Mucosa of descending colon (tissue), 3 donors: Measurements from ENCODE around the gene SLC1A5. TPM values are rescaled to one million over a fixed set of nuclear protein-coding genes. Genes with fewer than 3 reads are reported as not detected.
A peak's percentile ranks its signal among the peaks of the same experiment; 100 is the strongest.
"Not testable (repeated sequence)": the region's sequence is repeated elsewhere in the genome, so short reads cannot be mapped to it uniquely, and the experiment has no call there.

ENCODE experiments used
- ATAC-seq: fragments of 200-7000 bp; cut with Tn5 transposase; one replicate; pipeline ENCODE4 v1.9.1; 2020; ENCODE audit warnings: mild to moderate bottlenecking, moderate library complexity
- DNase-seq, 3 donors: peaks; one replicate each; pipeline ENCODE4 v3.0.0-alpha.2; 2020
- H3K36me3 ChIP-seq: fragments of 200-600 bp; one replicate; pipeline ENCODE4 v1.8.0; 2021; ENCODE audit warnings: low read depth, mild to moderate bottlenecking
- H3K4me1 ChIP-seq: fragments of 200-600 bp; one replicate; pipeline ENCODE4 v1.8.0; 2021; ENCODE audit warnings: low read depth, mild to moderate bottlenecking
- H3K4me3 ChIP-seq: fragments of 200-600 bp; one replicate; pipeline ENCODE4 v1.8.0; 2021; ENCODE audit warnings: mild to moderate bottlenecking
- H3K9me3 ChIP-seq: fragments of 200-600 bp; one replicate; pipeline ENCODE4 v1.8.0; 2021; ENCODE audit warnings: mild to moderate bottlenecking
- CTCF ChIP-seq: fragments of 200-600 bp; IDR thresholded peaks from one replicate; pipeline ENCODE4 v1.8.0; 2022; ENCODE audit warnings: antibody characterized with exemption, mild to moderate bottlenecking
- intact Hi-C, 2 donors: fragments of 100-400 bp; cut with DNase I in 1 of 2; cut with micrococcal nuclease in 1 of 2; formaldehyde crosslinking; loops; one replicate each; pipeline versions ENCODE4 v1.11.0 to v1.11.1; 2022; cut with DNase I, micrococcal nuclease
- total RNA-seq, 3 donors: library from RNA; stranded (reverse); fragmentation: NEBNext Ultra II Directional in 2 of 3; extraction: Animal tissue kit (Norgen Biotek cat#: 25700) in 2 of 3; gene quantifications; one replicate each; pipeline versions ENCODE4 v1.2.1 to v1.2.4, GENCODE V29; 2021 to 2023
- donor health status: DM: no; HTN: no; CAD: no; lungs with moderate emphysema.
- donor health status: DM: no; HTN: no; CAD: no.
- donor health status: DM: no; HTN: yes; CAD: no.

Gene SLC1A5
- total RNA-seq, 3 donors from 2014 or later = 54.7 to 101 (median 89.2) TPM

DNA sequence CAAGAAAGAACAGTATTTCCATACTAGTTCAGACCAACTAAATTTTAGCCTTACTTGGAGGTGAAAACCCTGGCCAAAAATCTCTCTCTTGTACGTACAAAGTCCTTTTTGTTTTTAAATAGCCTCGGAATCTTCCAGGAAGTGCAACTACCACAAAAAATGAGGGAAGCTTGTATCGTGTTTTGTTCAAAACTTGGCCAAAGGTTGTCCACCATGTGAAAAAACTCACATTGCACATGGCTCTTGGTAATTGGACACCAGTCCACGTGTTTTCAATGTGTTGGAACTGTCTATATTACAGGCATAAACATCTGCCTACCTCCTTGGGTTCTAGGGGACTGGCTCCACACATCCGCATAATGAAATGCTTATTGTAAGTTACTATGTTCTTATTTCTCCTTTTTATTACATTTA, 27.0 kb downstream of the SLC1A5 start:
- Histone ChIP-seq H3K36me3 (no peaks in the 10 kb centered on the region), H3K4me3 (no peak overlapping the region), H3K9me3 (no peaks in the 10 kb centered on the region), H3K4me1 (peaks cover 10% of the 10 kb centered on the region)
- TF ChIP-seq CTCF = no peak
- DNase-seq = no peak
- intact Hi-C loops = no loop called here
- no peak for ATAC-seq

GRCh38 chr19:46760897-46761296, 27.5 kb downstream of the SLC1A5 start:
- H3K36me3 ChIP-seq, H3K4me3 ChIP-seq, ATAC-seq, DNase-seq, intact Hi-C loops, H3K9me3 ChIP-seq: not testable (repeated sequence)
- peaks cover 10% of the 10 kb centered on the region for H3K4me1 ChIP-seq

GRCh38 chr19:46760363-46760762, 28.0 kb downstream of the SLC1A5 start:
- ATAC-seq = no peak
- no peak overlapping the region for H3K4me3 ChIP-seq
- no peak for TF ChIP-seq CTCF
- H3K36me3 ChIP-seq = no peaks in the 10 kb centered on the region
- intact Hi-C loops = no loop called here
- DNase-seq = peak in 1 of 3 donors; percentile 26
- no peaks in the 10 kb centered on the region for H3K9me3 ChIP-seq
- H3K4me1 ChIP-seq = peaks cover 10% of the 10 kb centered on the region

GRCh38 chr19:46759817-46760333, 28.5 kb downstream of the SLC1A5 start:
- intact Hi-C loops = no loop called here
- peaks cover 10% of the 10 kb centered on the region for H3K4me1 ChIP-seq
- ATAC-seq (no peak), DNase-seq (no peak)
- no peaks in the 10 kb centered on the region for H3K36me3 ChIP-seq
- no peaks in the 10 kb centered on the region for H3K9me3 ChIP-seq
- no peak overlapping the region for H3K4me3 ChIP-seq
- no peak for TF ChIP-seq CTCF

GRCh38 chr19:46759206-46759605, 29.2 kb downstream of the SLC1A5 start:
- Histone ChIP-seq H3K4me3 (no peak overlapping the region), H3K36me3 (no peaks in the 10 kb centered on the region), H3K9me3 (no peaks in the 10 kb centered on the region), H3K4me1 (peaks cover 10% of the 10 kb centered on the region)
- ATAC-seq (no peak), DNase-seq (no peak)
- intact Hi-C loops = no loop called here
- no peak for TF ChIP-seq CTCF

DNA sequence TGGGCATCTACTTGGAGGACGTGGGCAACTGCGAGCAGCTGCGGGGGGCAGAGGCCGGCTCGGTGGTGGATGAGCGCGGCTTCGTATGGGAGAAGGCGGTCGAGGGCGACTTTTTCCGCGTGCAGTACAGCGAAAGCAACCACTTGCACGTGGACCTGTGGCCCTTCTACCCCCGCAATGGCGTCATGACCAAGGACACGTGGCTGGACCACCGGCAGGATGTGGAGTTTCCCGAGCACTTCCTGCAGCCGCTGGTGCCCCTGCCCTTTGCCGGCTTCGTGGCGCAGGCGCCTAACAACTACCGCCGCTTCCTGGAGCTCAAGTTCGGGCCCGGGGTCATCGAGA, 31.9 kb downstream of the SLC1A5 start:
- Histone ChIP-seq H3K9me3 (no peaks in the 10 kb centered on the region), H3K36me3 (no peaks in the 10 kb centered on the region), H3K4me3 (no peak overlapping the region), H3K4me1 (peaks cover 3% of the 10 kb centered on the region)
- intact Hi-C loops = loop anchor here (2.0 kb wide), 2 partner anchors 82 to 84 kb away; no protein-coding TSS in a partner anchor
- no peak for TF ChIP-seq CTCF
- ATAC-seq (no peak), DNase-seq (peak in 2 of 3 donors; percentile 41 to 60)
